Stimulated activated CD4-positive, alpha-beta T cell treated with anti-CD3 and anti-CD28 coated beads, Interleukin-15, amount 100 ng/mL, for 1 hour (primary cell): ENCODE data around the gene ADARB1.

Source experiments
- DNase-seq, 2 donors: peaks; one replicate each; pipeline ENCODE4 v3.0.0-alpha.2; 2020; ENCODE audit warnings: low read depth in 1 of 2, low spot score in 1 of 2

Gene ADARB1

DNA sequence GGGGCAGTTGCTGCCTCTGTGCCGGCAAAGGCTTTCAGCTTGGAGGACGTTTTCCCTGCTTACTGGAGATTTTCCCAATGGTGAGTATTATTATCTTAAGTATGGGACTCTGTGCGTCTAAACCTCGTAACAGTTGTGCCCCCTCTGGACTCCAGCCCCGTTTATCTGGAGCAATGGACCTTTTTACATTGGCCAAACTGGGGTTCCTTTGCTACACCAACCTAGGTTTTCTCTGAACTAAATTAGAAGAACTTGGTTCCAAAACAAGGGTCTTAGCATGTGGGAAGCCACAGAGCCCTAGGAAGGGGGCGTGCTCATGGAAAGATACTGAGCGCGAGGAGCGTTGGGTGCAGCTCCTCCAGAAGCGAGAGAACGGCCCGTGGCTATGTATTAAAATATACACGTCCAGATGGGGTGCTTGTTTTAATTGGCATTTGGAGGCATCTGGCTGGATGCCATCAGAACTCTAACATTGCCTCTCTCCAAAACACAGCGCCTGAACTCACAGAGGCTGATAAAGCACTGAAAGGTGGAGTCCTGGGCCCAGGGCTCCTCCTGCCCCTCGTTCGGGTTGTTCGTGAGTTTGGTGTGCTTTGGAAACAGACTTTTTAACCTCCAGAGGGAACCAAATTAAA is 184.9 kb downstream of the ADARB1 start:
- no peak for DNase-seq

- DNase-seq: no peak
Observed at GRCh38 chr21:45260191-45260825, 185.9 kb downstream of the ADARB1 start.

DNA sequence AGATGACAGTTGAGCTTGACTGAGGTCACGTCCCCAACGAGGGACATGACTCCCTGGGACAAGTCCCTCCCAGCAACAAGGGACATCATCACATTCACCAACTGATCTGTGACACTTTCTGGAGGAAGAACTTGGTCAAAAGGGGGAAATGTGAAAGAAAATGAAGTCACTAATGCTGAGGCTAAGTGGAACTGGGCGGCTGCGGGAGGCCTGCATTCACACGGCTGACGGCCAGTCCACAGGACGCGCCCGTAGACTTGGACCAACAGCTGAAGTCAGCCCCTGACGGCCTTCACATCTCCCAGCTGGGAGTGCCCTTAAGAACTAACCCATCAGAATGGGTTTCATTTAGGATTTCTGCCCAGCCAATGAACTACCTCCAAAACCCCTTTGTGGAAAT is 186.7 kb downstream of the ADARB1 start:
- DNase-seq: no peak

GRCh38 chr21:45262041-45262581 is 187.7 kb downstream of the ADARB1 start:
- no peak for DNase-seq

DNA sequence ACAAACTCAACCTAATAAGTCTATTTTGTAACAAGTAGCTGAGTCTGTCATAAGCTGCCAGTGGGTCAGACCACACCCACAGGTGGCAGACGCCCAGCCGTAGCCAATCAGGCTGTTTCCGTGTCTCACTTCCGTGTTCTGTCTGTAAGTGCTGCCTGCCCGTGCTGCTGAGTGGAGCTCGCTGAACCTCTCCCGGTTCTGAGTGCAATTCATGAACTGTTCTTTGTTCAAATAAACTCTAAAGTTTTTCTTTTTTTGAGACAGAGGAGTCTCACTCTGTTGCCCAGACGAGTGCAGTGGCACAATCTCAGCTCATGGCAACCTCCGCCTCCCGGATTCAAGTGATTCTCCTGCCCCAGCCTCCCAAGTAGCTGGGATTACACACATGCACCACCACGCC is 188.2 kb downstream of the ADARB1 start:
- no peak for DNase-seq

DNA sequence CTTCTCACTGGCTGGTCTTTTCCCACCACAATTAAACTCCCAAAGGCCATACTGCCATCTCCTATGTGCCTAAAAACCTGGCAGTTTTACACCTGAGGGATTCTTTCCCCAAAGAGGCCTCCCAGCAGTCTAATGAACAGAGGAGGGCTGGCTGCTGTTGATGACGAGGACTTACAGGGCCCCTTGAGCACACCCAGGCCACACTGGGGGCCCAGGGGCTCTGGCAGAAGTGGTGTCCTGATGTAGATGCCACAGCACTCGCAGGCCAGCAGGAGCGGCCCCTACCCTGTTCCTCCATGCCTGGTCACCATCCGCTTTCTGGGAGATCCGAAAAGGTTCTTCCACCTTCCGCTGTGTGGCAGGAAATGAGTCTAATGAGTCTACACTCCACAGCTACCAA is 189.2 kb downstream of the ADARB1 start:
- DNase-seq: no peak

GRCh38 chr21:45264146-45264911 is 189.9 kb downstream of the ADARB1 start:
- DNase-seq: no peak

GRCh38 chr21:45264912-45265515 is 190.6 kb downstream of the ADARB1 start:
- DNase-seq: no peak

- DNase-seq: no peak
Observed at GRCh38 chr21:45265721-45266517, 191.5 kb downstream of the ADARB1 start.

- no peak for DNase-seq
Observed at GRCh38 chr21:45266518-45267389, 192.4 kb downstream of the ADARB1 start.

DNA sequence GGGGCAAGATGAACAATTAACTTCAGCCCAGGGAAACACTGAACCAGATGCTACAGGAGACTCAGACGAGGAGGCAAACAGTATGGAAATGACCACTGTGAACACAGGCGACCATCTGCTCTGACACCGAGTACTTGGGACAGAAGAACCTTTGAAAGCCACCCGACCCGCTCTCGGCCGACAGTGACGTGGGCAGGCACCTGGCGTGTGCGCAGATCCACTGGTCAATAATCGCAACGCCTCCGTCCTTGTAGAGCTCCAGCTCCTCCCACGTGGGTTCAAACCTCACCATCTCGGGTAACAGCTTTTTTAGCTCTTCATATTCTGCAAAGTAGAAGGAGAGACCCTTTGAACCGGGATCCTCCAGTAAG is 193.0 kb downstream of the ADARB1 start:
- no peak for DNase-seq

DNA sequence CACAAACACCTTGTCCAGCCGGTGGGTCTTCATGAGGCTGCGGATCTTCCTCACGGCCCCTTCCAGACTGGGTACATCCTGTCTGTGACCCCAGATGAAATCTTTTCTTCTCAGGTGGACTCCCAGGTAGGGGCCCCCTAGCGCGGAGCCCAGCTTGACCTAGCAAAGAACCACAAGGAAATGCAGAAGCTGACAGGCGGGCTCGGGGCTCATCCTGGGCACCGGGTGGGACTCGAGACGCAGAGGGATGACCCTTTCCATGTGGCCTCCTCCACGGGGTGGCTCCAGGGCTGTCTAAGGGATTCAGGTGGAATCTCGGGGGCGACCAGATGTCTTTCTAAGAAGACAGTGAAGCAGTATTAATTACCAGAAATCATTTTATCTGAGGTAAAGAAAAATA is 195.5 kb downstream of the ADARB1 start:
- no peak for DNase-seq

- no peak for DNase-seq
Observed at GRCh38 chr21:45270306-45270821, 196.0 kb downstream of the ADARB1 start.
